Activated naive CD4-positive, alpha-beta T cell treated with anti-CD3 and anti-CD28 coated beads, Interleukin-2, amount 50 U/mL, for 72 hours (primary cell): ENCODE results near the gene GCH1. TPM values are rescaled to one million over a fixed set of nuclear protein-coding genes. Genes with fewer than 3 reads are reported as not detected.
"Not testable (repeated sequence)": the region's sequence is repeated elsewhere in the genome, so short reads cannot be mapped to it uniquely, and the experiment has no call there.

Experiments used
- ATAC-seq, 2 donors: fragments of 150-1000 bp; cut with Tn5 transposase; 2 replicates each; pipeline ENCODE4 v1.10.0; 2021; ENCODE audit warnings: mild to moderate bottlenecking in 2 of 2, moderate library complexity in 2 of 2
- DNase-seq, 2 donors: peaks; one replicate each; pipeline ENCODE4 v3.0.0; 2021 to 2022; ENCODE audit warnings: low spot score in 2 of 2
- H3K27ac Mint-ChIP-seq, 2 donors: one replicate each; pipeline ENCODE4 v1.8.0; 2022; ENCODE audit warnings: mild to moderate bottlenecking in 2 of 2, mixed read lengths in 2 of 2
- H3K36me3 Mint-ChIP-seq, 2 donors: one replicate each; pipeline ENCODE4 v1.8.0; 2022; ENCODE audit warnings: mixed read lengths in 2 of 2
- H3K9me3 Mint-ChIP-seq, 2 donors: one replicate each; pipeline ENCODE4 v1.8.0; 2022; ENCODE audit warnings: mixed read lengths in 2 of 2
- total RNA-seq, 2 donors: library from RNA; stranded (reverse); gene quantifications; one replicate each; pipeline ENCODE4 v1.2.3, GENCODE V29; 2022

Gene GCH1
- total RNA-seq, 2 donors from 2014 or later, result 36.1 to 52.3 TPM

DNA sequence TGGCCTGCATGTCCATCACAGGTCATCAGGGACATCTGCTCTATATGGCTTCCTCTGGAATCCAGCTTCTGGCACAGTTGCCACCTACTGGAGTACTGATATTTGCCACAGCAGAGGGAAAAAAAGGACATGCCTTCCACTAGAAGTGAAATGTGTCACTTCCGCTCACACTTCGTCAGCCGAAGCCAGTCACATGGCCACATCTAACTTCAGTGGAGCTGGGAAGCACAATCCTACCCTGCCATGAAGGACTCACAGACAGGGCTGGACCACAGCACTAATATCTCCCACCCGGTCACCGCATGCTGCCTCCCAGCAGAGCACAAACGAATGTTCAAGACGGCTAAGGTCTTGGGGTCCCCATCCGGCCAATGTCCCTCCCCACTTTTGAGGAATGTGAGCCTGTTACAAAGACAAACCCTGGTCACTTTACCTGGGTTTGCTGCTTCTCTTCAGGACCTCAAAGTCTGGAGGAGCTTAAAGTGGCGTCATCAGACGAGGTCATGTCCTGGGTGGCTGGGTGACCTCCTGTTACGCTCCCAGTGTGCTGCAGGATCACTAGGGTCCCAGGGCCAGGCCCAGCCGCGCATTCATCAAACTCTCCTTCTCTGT is 98.6 kb downstream of the GCH1 start:
- Mint-ChIP-seq H3K27ac (no peak overlapping the region), H3K9me3 (no peaks in the 10 kb centered on the region), H3K36me3 (no peaks in the 10 kb centered on the region)
- DNase-seq (no peak), ATAC-seq (no peak)

DNA sequence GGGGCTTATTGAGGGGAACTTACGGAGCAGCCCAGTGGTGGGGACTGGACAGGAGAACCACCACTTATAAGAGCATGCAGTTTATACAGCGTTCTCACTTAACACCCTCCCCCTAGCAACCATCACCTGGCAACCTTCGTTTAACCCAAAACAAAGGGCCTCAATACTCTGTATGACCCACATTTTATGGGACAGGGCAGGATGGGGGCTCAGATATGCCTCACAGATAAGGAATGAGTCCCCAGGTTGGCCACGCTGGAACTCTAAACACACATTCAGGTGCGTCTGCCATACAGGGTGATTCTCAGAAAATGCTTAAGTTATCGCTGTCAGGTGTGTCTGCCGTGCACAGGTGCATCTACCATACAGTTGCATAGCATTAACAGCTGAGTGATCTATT is 99.2 kb downstream of the GCH1 start:
- H3K9me3 Mint-ChIP-seq, result no peaks in the 10 kb centered on the region
- no peaks in the 10 kb centered on the region for H3K36me3 Mint-ChIP-seq
- ATAC-seq (no peak), DNase-seq (no peak)
- no peak overlapping the region for H3K27ac Mint-ChIP-seq

DNA sequence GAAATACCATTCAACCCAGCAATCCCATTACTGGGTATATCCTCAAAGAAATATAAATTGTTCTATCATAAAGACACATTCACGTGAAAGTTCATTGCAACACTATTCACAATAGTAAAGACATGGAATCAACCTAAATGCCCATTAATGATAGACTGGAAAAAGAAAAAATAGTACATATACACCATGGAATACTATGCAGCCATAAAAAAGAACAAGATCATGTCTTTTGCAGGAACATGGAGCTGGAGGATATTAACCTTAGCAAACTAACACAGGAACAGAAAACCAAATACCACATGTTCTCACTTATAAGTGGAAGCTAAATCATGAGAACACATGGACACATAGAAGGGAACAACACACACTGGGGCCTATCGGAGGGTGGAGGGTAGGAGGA is 101.1 kb downstream of the GCH1 start:
- ATAC-seq, H3K36me3 Mint-ChIP-seq, DNase-seq, H3K9me3 Mint-ChIP-seq, H3K27ac Mint-ChIP-seq: not testable (repeated sequence)

DNA sequence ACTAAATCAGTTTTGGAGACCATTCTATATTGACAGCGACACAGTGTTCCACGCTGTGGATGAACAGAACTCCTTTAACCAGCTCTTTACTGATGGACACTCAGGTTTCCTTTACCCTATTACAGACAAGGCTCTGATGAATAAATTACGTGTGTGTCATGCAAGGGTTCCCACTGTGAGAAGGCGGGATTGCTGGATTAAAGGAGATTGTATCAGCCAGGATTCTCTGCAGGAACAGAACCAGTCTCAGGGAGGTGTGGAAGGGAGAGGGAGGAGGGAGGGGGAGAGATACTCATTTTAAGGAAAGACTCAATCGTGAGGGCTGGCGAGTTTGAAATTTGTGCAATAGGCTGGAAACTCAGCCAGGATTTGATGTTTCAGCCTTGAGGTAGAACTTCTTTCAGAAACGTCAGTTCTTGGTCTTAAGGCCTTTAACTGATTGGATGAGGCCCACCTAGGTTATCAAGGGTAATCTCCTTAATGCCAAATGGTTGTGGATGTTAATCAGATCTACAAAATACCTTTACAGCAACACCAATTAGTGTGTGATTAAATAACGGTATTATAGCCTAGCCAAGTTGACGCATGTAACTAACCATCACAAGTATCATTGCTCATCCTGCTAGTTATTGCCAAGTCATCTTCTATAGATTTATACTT is 104.0 kb downstream of the GCH1 start:
- ATAC-seq (no peak), DNase-seq (no peak)
- Mint-ChIP-seq H3K9me3 (peaks cover 0 to 6% of the 10 kb centered on the region in 2 donors), H3K36me3 (peaks cover 0 to 7% of the 10 kb centered on the region in 2 donors), H3K27ac (no peak overlapping the region)

DNA sequence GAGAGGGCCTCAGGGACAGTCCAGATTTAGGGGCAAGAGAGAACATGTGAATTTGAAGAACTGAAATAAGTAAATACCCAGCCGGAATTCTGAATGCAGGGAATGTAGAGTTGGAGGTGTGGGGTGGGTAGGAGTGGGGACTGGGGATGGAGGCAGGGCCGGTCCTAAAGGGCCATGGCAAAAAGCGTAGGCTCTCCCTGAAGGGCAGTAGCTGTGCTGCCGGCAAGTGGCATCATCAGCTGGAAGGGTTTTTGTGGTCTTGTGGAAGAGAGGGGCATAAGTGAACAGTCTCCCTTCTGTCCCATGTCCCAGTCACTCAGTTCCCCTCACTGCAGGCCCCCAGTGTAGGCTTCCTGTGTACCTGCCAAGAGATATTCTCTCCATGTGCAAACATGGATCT is 104.6 kb downstream of the GCH1 start:
- H3K36me3 Mint-ChIP-seq, result peaks cover 0 to 7% of the 10 kb centered on the region in 2 donors
- DNase-seq, result no peak
- no peak overlapping the region for H3K27ac Mint-ChIP-seq
- peaks cover 0 to 6% of the 10 kb centered on the region in 2 donors for H3K9me3 Mint-ChIP-seq
- ATAC-seq, result no peak

DNA sequence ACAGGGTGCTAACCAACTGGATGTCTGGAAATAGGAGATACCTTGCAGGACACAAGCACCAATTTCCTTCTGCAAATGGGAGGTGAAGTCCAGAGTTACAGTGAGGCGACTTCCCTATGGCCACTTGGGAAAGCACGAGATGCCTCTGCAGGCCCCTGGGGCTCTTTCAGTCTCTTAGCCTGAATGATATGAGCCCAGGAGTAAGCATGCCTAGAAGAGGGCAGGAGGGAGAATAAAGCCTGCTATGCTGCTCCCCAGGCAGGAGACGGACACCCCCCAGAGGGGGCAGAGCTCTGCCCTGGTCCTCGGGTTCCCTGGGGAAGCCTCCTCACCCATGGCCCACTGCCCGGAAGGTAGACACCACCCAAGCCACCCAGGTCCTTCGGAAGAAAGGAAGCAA is 105.1 kb downstream of the GCH1 start:
- H3K9me3 Mint-ChIP-seq, result peaks cover 0 to 6% of the 10 kb centered on the region in 2 donors
- DNase-seq, result no peak
- ATAC-seq, result no peak
- no peak overlapping the region for H3K27ac Mint-ChIP-seq
- H3K36me3 Mint-ChIP-seq, result peaks cover 0 to 7% of the 10 kb centered on the region in 2 donors

DNA sequence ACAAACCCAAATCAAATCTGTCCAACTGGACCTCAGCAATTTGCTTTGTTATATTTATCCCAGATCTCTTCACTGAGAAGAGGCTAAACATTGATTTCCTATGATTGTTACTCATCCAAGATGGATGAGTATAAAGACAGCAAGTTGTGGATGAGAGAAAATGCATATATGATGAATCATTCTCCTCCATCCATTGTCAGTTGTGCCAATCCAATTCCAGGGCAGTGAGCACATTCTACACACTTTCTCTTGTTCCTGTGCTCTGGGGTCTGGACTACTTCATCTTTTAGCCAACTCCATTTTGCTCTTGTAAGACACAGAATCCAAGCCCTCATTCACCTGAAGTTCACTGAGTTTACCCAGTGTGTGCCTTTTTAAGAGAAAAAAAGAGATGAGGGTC is 105.7 kb downstream of the GCH1 start:
- DNase-seq (no peak), ATAC-seq (no peak)
- Mint-ChIP-seq H3K36me3 (peaks cover 0 to 7% of the 10 kb centered on the region in 2 donors), H3K27ac (no peak overlapping the region), H3K9me3 (peaks cover 0 to 6% of the 10 kb centered on the region in 2 donors)

DNA sequence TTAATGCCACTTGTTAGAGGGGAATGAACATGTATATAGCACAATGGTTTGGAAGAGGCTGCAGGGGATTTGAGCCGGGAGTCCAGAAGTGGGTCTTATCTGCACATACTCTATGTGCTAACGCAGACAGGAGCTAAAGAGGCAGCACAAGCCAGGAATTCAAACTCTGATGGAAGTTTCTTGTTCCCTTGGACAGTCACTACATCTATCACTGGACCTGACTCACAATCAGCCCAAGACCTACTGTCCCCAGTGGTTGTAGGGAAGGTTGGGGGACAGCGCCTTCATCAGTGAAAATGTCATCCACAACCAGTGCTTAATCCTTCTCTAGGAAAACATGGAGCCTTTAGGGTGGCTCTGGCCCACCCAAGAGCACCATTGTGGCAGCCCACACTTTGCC is 107.8 kb downstream of the GCH1 start:
- ATAC-seq (no peak), DNase-seq (no peak)

DNA sequence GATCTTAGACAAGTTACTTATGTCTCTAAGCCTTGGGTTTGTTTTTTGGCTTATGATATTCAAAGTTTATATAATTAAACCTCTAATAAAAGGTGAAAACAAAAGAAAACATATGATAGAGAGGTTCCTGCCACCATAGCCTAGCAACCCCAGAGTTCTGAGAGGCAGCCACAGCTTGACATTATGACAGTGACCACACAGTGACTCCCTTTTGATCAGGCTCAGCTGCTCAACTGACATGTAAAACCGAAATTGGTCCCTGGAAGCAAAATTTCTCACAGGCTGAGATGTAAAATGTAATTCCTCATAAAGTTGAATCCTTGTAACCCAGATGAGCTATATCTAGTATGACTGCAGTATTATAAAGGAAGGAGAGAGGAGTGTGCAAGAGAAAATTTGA is 108.5 kb downstream of the GCH1 start:
- Mint-ChIP-seq H3K9me3 (peaks cover 0 to 6% of the 10 kb centered on the region in 2 donors), H3K36me3 (peaks cover 0 to 7% of the 10 kb centered on the region in 2 donors), H3K27ac (no peak overlapping the region)
- no peak for DNase-seq
- peak in 1 of 2 donors; percentile 22 for ATAC-seq

More for the DNA sequence above, 107.8 kb downstream of the GCH1 start:
- Mint-ChIP-seq H3K9me3 (peaks cover 0 to 6% of the 10 kb centered on the region in 2 donors), H3K27ac (no peak overlapping the region), H3K36me3 (peaks cover 0 to 7% of the 10 kb centered on the region in 2 donors)

DNA sequence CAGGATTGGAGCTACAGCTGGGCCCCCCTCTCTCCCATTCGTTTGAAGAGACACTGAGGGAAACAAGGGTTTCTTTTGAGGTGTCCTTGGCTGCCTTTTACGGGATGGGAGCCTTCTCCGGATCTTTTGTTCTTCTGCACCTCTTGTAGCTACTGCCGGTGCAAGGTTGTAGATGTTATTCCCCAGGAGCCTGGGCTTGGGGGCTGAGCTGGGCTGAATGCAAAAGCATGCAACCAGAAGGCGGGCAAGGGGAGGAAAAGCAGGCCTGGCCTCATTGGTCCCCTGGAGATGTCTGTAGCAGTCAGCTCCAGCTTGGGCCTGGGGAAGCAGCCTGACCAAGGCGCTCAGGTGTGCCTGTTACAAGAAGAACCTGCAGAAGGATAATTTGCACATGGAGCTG is 110.3 kb downstream of the GCH1 start:
- DNase-seq (no peak), ATAC-seq (no peak)
- Mint-ChIP-seq H3K27ac (no peak overlapping the region), H3K9me3 (peaks cover 0 to 6% of the 10 kb centered on the region in 2 donors), H3K36me3 (peaks cover 0 to 7% of the 10 kb centered on the region in 2 donors)

Other genes starting within 250 kb of the GCH1 start
- gene WDHD1, start 124.3 kb upstream of the GCH1 start, total RNA-seq, result 10 to 100 TPM; 60.7 to 64.8 TPM
- gene SOCS4, start 124.4 kb upstream of the GCH1 start, total RNA-seq, result 10 to 100 TPM; 26.6 to 33.7 TPM
- gene MAPK1IP1L, start 148.8 kb upstream of the GCH1 start, total RNA-seq, result 100 to 1,000 TPM in 1 of 2 donors, 10 to 100 TPM in 1; 66.5 to 101 TPM
- 1 to 10 TPM; 1.6 to 8.9 TPM for gene LGALS3, start 226.4 kb upstream of the GCH1 start, total RNA-seq